Fibroblast of lung (primary cell): Measurements from ENCODE around the gene COMMD7. TPM values are rescaled to one million over a fixed set of nuclear protein-coding genes. Genes with fewer than 3 reads are reported as not detected.

ENCODE experiments used
- DNase-seq, 2 donors: peaks; one replicate each; pipeline versions ENCODE4 v3.0.0 to v3.0.0-alpha.2; 2010; ENCODE audit warnings: low read depth in 2 of 2
- H2AFZ ChIP-seq: 2 replicates; pipeline ENCODE4 v1.5.1; 2012; ENCODE audit warnings: low read length, control low read depth, inconsistent platforms
- H3K27ac ChIP-seq: 2 replicates; pipeline ENCODE4 v1.5.1; 2011; ENCODE audit warnings: low read length, control low read depth; ENCODE audit not compliant: insufficient read depth
- H3K27me3 ChIP-seq: 2 replicates; pipeline ENCODE4 v1.5.1; 2011; ENCODE audit warnings: mild to moderate bottlenecking, low read length; ENCODE audit not compliant: control insufficient read depth, insufficient read depth
- H3K36me3 ChIP-seq: 2 replicates; pipeline ENCODE4 v1.5.1; 2011; ENCODE audit warnings: low read length; ENCODE audit not compliant: control insufficient read depth, insufficient read depth
- H3K4me1 ChIP-seq: 2 replicates; pipeline ENCODE4 v1.5.1; 2011; ENCODE audit warnings: low read length; ENCODE audit not compliant: control insufficient read depth, insufficient read depth; ENCODE audit errors: extremely low read depth
- H3K4me2 ChIP-seq: 2 replicates; pipeline ENCODE4 v1.5.1; 2011; ENCODE audit warnings: low read length, control low read depth; ENCODE audit not compliant: insufficient read depth; ENCODE audit errors: extremely low read depth
- H3K4me3 ChIP-seq, 4 experiments: fragments of 200-600 bp in 1 of 4; sonication (generic) in 1 of 4; replicated peaks in 1 of 4; 2 replicates each; pipeline ENCODE4 v1.5.1; 2011 to 2016; ENCODE audit warnings: low read length in 4 of 4, low read depth in 3 of 4, mild to moderate bottlenecking in 3 of 4, control low read depth in 2 of 4, inconsistent platforms in 1 of 4, mixed read lengths in 1 of 4; ENCODE audit not compliant: insufficient read depth in 1 of 4; ENCODE audit errors: control extremely low read depth in 1 of 4
- H3K79me2 ChIP-seq: 2 replicates; pipeline ENCODE4 v1.5.1; 2012; ENCODE audit warnings: mild to moderate bottlenecking, low read length, inconsistent platforms; ENCODE audit not compliant: control insufficient read depth, insufficient read depth
- H3K9ac ChIP-seq: 2 replicates; pipeline ENCODE4 v1.5.1; 2011; ENCODE audit warnings: mild to moderate bottlenecking, low read length, control low read depth; ENCODE audit not compliant: insufficient read depth
- H3K9me3 ChIP-seq: 2 replicates; pipeline ENCODE4 v1.5.1; 2012; ENCODE audit warnings: low read depth, low read length; ENCODE audit not compliant: control insufficient read depth, insufficient read depth
- H4K20me1 ChIP-seq: 2 replicates; pipeline ENCODE4 v1.5.1; 2011; ENCODE audit warnings: low read length; ENCODE audit not compliant: control insufficient read depth, insufficient read depth; ENCODE audit errors: extremely low read depth
- CTCF ChIP-seq, 2 donors: IDR thresholded peaks in 1 of 2; conservative IDR thresholded peaks in 1 of 2; 1 replicate in 1 of 2; 2 replicates in 1 of 2; pipeline ENCODE4 v1.5.1; 2011 to 2012; ENCODE audit warnings: low read length in 2 of 2, control low read depth in 1 of 2, inconsistent platforms in 1 of 2, low read depth in 1 of 2, mild to moderate bottlenecking in 1 of 2
- EZH2 ChIP-seq: IDR thresholded peaks from 2 replicates; pipeline ENCODE4 v1.5.1; 2012; ENCODE audit warnings: low read length, control low read depth, mild to moderate bottlenecking; ENCODE audit errors: missing control alignments
- polyA plus RNA-seq, 2 donors: library from polyadenylated mRNA; depleted of rRNA in 1 of 2; stranded (reverse) in 1 of 2; unstranded in 1 of 2; fragments of >200 nt; gene quantifications; 2 replicates each; pipeline ENCODE4 v1.2.1, GENCODE V29; 2011 to 2012; ENCODE audit warnings: missing spikeins in 1 of 2
- total RNA-seq: library from RNA; depleted of rRNA; stranded (reverse); fragments of >200 nt; gene quantifications from 2 replicates; pipeline ENCODE4 v1.2.1, GENCODE V29; 2014

The COMMD7 gene
- total and polyA plus RNA-seq, 2 donors (not counting 1 experiment from before 2014, with no cell fraction given) = 39.6 to 68.5 TPM

GRCh38 chr20:32667027-32667426 is 76.2 kb downstream of the COMMD7 start:
- H3K4me3 ChIP-seq = no peak overlapping the region
- H3K4me2 ChIP-seq = no peak overlapping the region
- H3K36me3 ChIP-seq = no peaks in the 10 kb centered on the region
- no peaks in the 10 kb centered on the region for H3K27me3 ChIP-seq
- DNase-seq = no peak
- no peak overlapping the region for H3K9ac ChIP-seq
- H4K20me1 ChIP-seq = no peaks in the 10 kb centered on the region
- H2AFZ ChIP-seq = no peak overlapping the region
- no peak overlapping the region for H3K27ac ChIP-seq
- no peaks in the 10 kb centered on the region for H3K9me3 ChIP-seq
- H3K79me2 ChIP-seq = no peaks in the 10 kb centered on the region
- no peak for TF ChIP-seq CTCF (conservative IDR thresholded peaks at IDR 0.05 in 1 of 2, IDR thresholded peaks at IDR 0.05 in 1 of 2; ENCODE audit: low read depth in 1 of 2, low read length in 2 of 2)
- no peak for TF ChIP-seq EZH2
- H3K4me1 ChIP-seq = peaks cover 2% of the 10 kb centered on the region

- Histone ChIP-seq H3K4me3 (peak overlapping the region in 1 of 4 experiments; percentile 3), H3K79me2 (no peaks in the 10 kb centered on the region), H3K27me3 (no peaks in the 10 kb centered on the region), H3K9me3 (no peaks in the 10 kb centered on the region), H3K27ac (no peak overlapping the region), H3K36me3 (no peaks in the 10 kb centered on the region), H3K4me2 (no peak overlapping the region), H3K9ac (no peak overlapping the region), H3K4me1 (peaks cover 2% of the 10 kb centered on the region), H2AFZ (no peak overlapping the region), H4K20me1 (no peaks in the 10 kb centered on the region)
- no peak for DNase-seq
- no peak for TF ChIP-seq EZH2
- no peak for TF ChIP-seq CTCF (conservative IDR thresholded peaks at IDR 0.05 in 1 of 2, IDR thresholded peaks at IDR 0.05 in 1 of 2; ENCODE audit: low read depth in 1 of 2, low read length in 2 of 2)
Observed at GRCh38 chr20:32664678-32665159, 78.5 kb downstream of the COMMD7 start.

GRCh38 chr20:32664012-32664677 is 79.1 kb downstream of the COMMD7 start:
- Histone ChIP-seq H2AFZ (no peak overlapping the region), H3K9ac (no peak overlapping the region), H3K4me1 (peaks cover 2% of the 10 kb centered on the region), H3K9me3 (no peaks in the 10 kb centered on the region), H3K4me3 (no peak overlapping the region), H3K4me2 (no peak overlapping the region), H4K20me1 (no peaks in the 10 kb centered on the region), H3K27ac (no peak overlapping the region), H3K27me3 (no peaks in the 10 kb centered on the region), H3K36me3 (no peaks in the 10 kb centered on the region), H3K79me2 (no peaks in the 10 kb centered on the region)
- no peak for DNase-seq
- TF ChIP-seq CTCF (conservative IDR thresholded peaks at IDR 0.05 in 1 of 2, IDR thresholded peaks at IDR 0.05 in 1 of 2; ENCODE audit: low read depth in 1 of 2, low read length in 2 of 2) = no peak
- no peak for TF ChIP-seq EZH2
